Measurements from ENCODE around the gene C22orf42. TPM values are rescaled to one million over a fixed set of nuclear protein-coding genes. Genes with fewer than 3 reads are reported as not detected.

Gene C22orf42
- total and polyA plus RNA-seq, 4 donors: 0.05 TPM; not detected in 3

- no peak for DNase-seq
- no peak overlapping the region for H3K4me3 ChIP-seq
- H3K9ac ChIP-seq (ENCODE audit: insufficient read depth in 1 of 2, low read length in 2 of 2): no peak overlapping the region
- peaks cover 0 to 1% (median 0%) of the 10 kb centered on the region in 5 donors for H3K4me1 ChIP-seq (ENCODE audit: control insufficient read depth in 5 of 5, insufficient read depth in 5 of 5, low read length in 5 of 5)
- H3K36me3 ChIP-seq (ENCODE audit: control insufficient read depth in 4 of 4, insufficient read depth in 4 of 4, low read length in 4 of 4): no peaks in the 10 kb centered on the region
- H3K27ac ChIP-seq (ENCODE audit: low read depth in 1 of 2, low read length in 1 of 2): no peak overlapping the region
- TF ChIP-seq, protein P1, sequence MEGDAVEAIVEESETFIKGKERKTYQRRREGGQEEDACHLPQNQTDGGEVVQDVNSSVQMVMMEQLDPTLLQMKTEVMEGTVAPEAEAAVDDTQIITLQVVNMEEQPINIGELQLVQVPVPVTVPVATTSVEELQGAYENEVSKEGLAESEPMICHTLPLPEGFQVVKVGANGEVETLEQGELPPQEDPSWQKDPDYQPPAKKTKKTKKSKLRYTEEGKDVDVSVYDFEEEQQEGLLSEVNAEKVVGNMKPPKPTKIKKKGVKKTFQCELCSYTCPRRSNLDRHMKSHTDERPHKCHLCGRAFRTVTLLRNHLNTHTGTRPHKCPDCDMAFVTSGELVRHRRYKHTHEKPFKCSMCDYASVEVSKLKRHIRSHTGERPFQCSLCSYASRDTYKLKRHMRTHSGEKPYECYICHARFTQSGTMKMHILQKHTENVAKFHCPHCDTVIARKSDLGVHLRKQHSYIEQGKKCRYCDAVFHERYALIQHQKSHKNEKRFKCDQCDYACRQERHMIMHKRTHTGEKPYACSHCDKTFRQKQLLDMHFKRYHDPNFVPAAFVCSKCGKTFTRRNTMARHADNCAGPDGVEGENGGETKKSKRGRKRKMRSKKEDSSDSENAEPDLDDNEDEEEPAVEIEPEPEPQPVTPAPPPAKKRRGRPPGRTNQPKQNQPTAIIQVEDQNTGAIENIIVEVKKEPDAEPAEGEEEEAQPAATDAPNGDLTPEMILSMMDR (IDR thresholded peaks at IDR 0.05; ENCODE audit: control extremely low read depth, extremely low read depth): no peak
- peaks cover 1 to 29% (median 8%) of the 10 kb centered on the region in 3 donors for H3K27me3 ChIP-seq (ENCODE audit: control insufficient read depth in 3 of 3, insufficient read depth in 3 of 3, low read length in 2 of 3)
- no peak for ATAC-seq (ENCODE audit: insufficient read depth, low FRiP score)
- WGBS, 2 donors: 77 to 84% methylated on average over 6 of the region's 6 CpGs
- peaks cover 0 to 14% (median 0%) of the 10 kb centered on the region in 4 donors for H3K9me3 ChIP-seq (ENCODE audit: control insufficient read depth in 4 of 4, insufficient read depth in 3 of 4, low read length in 3 of 4)
Observed at GRCh38 chr22:32181043-32181442, 21.9 kb upstream of the C22orf42 start.

- DNase-seq (peak in 1 of 3 donors; percentile 1), ATAC-seq (ENCODE audit: insufficient read depth, low FRiP score) (no peak)
- Histone ChIP-seq H3K27ac (ENCODE audit: low read depth in 1 of 2, low read length in 1 of 2) (no peak overlapping the region), H3K4me1 (ENCODE audit: control insufficient read depth in 5 of 5, insufficient read depth in 5 of 5, low read length in 5 of 5) (peaks cover 0 to 2% (median 0%) of the 10 kb centered on the region in 5 donors), H3K4me3 (no peak overlapping the region), H3K36me3 (ENCODE audit: control insufficient read depth in 4 of 4, insufficient read depth in 4 of 4, low read length in 4 of 4) (no peaks in the 10 kb centered on the region), H3K9ac (ENCODE audit: insufficient read depth in 1 of 2, low read length in 2 of 2) (no peak overlapping the region), H3K9me3 (ENCODE audit: control insufficient read depth in 4 of 4, insufficient read depth in 3 of 4, low read length in 3 of 4) (peaks cover 0 to 19% (median 0%) of the 10 kb centered on the region in 4 donors), H3K27me3 (ENCODE audit: control insufficient read depth in 3 of 3, insufficient read depth in 3 of 3, low read length in 2 of 3) (peaks cover 8 to 49% (median 19%) of the 10 kb centered on the region in 3 donors)
- TF ChIP-seq, protein P1 (IDR thresholded peaks at IDR 0.05; ENCODE audit: control extremely low read depth, extremely low read depth): no peak
- 88 to 93% methylated on average over 8 of the region's 8 CpGs for WGBS, 2 donors
Observed at GRCh38 chr22:32177221-32177765, 18.2 kb upstream of the C22orf42 start.

- ATAC-seq (ENCODE audit: insufficient read depth, low FRiP score): no peak
- H3K36me3 ChIP-seq (ENCODE audit: control insufficient read depth in 4 of 4, insufficient read depth in 4 of 4, low read length in 4 of 4): no peaks in the 10 kb centered on the region
- H3K27ac ChIP-seq (ENCODE audit: low read depth in 1 of 2, low read length in 1 of 2): no peak overlapping the region
- peaks cover 8 to 44% (median 19%) of the 10 kb centered on the region in 3 donors for H3K27me3 ChIP-seq (ENCODE audit: control insufficient read depth in 3 of 3, insufficient read depth in 3 of 3, low read length in 2 of 3)
- 5% methylated on average over 54 to 73 of the region's 73 CpGs for whole genome bisulfite sequencing, 2 donors
- TF ChIP-seq, protein P1 (IDR thresholded peaks at IDR 0.05; ENCODE audit: control extremely low read depth, extremely low read depth): no peak
- no peak for DNase-seq
- H3K9ac ChIP-seq (ENCODE audit: insufficient read depth in 1 of 2, low read length in 2 of 2): no peak overlapping the region
- no peak overlapping the region for H3K4me3 ChIP-seq
- H3K4me1 ChIP-seq (ENCODE audit: control insufficient read depth in 5 of 5, insufficient read depth in 5 of 5, low read length in 5 of 5): peaks cover 0 to 2% (median 0%) of the 10 kb centered on the region in 5 donors
- H3K9me3 ChIP-seq (ENCODE audit: control insufficient read depth in 4 of 4, insufficient read depth in 3 of 4, low read length in 3 of 4): peaks cover 0 to 19% (median 0%) of the 10 kb centered on the region in 4 donors
Observed at GRCh38 chr22:32175683-32176644, 16.9 kb upstream of the C22orf42 start.

All from lung (tissue), 12 donors.